PC-9 (cell line): Measurements from ENCODE around the gene ZNF593OS. TPM values are rescaled to one million over a fixed set of nuclear protein-coding genes. Genes with fewer than 3 reads are reported as not detected.

Experiments
- BruUV-seq: library from RNA; stranded (reverse); fragments of 400-500 nt; replicated peaks from 2 replicates; lab custom pipeline; 2021; lab: Mats Ljungman, UMichigan
- CTCF ChIA-PET: fragments of 300-600 bp; sonication (Branson Sonifier 250); formaldehyde crosslinking; loops from one replicate; lab custom pipeline; 2022; ENCODE audit warnings: antibody characterized with exemption; lab: Charles Lee
- POLR2A ChIA-PET: fragments of 300-600 bp; sonication (Branson Sonifier 250); formaldehyde crosslinking; loops from one replicate; lab custom pipeline; 2022; ENCODE audit warnings: antibody characterized with exemption; ENCODE audit not compliant: unreplicated experiment; lab: Charles Lee
- DNase-seq, 2 experiments: peaks; one replicate each; pipeline versions ENCODE4 v3.0.0 to v3.0.0-alpha.2; 2015 to 2022; ENCODE audit warnings: mixed read lengths in 1 of 2
- H2AFZ ChIP-seq: fragments of 200-600 bp; sonication (generic); 2 replicates; pipeline ENCODE4 v1.8.1; 2017; ENCODE audit warnings: antibody characterized with exemption
- H3F3A ChIP-seq: fragments of 200-600 bp; sonication (generic); 2 replicates; pipeline ENCODE4 v1.8.1; 2017; ENCODE audit warnings: antibody characterized with exemption, mild to moderate bottlenecking, low read depth; ENCODE audit not compliant: insufficient read depth
- H3K27ac ChIP-seq: fragments of 200-600 bp; sonication (generic); 2 replicates; pipeline ENCODE4 v1.6.1; 2016; ENCODE audit warnings: mixed run types
- H3K27me3 ChIP-seq: fragments of 200-600 bp; sonication (generic); 2 replicates; pipeline ENCODE4 v1.6.1; 2016; ENCODE audit warnings: low read depth, mixed run types; ENCODE audit not compliant: insufficient read depth
- H3K36me3 ChIP-seq: fragments of 200-600 bp; sonication (generic); 2 replicates; pipeline ENCODE4 v1.6.1; 2016; ENCODE audit warnings: low read depth, mixed run types
- H3K4me1 ChIP-seq: fragments of 200-600 bp; sonication (generic); replicated peaks from 2 replicates; pipeline ENCODE4 v1.6.1; 2016; ENCODE audit warnings: mixed run types; ENCODE audit not compliant: insufficient read depth
- H3K4me2 ChIP-seq: fragments of 200-600 bp; sonication (generic); 2 replicates; pipeline ENCODE4 v1.6.1; 2017; ENCODE audit warnings: mixed run types
- H3K4me3 ChIP-seq: fragments of 200-600 bp; sonication (generic); 2 replicates; pipeline ENCODE4 v1.6.1; 2016; ENCODE audit warnings: mixed run types
- H3K79me2 ChIP-seq: fragments of 200-600 bp; sonication (generic); 2 replicates; pipeline ENCODE4 v1.6.1; 2017; ENCODE audit warnings: low read depth, mixed run types
- H3K9me2 ChIP-seq: fragments of 200-600 bp; sonication (generic); 2 replicates; pipeline ENCODE4 v1.8.1; 2017; ENCODE audit warnings: mild to moderate bottlenecking; ENCODE audit not compliant: insufficient read depth
- H3K9me3 ChIP-seq: fragments of 200-600 bp; sonication (generic); 2 replicates; pipeline ENCODE4 v1.8.1; 2016; ENCODE audit warnings: low read depth; ENCODE audit not compliant: insufficient read depth
- H4K20me1 ChIP-seq: fragments of 200-600 bp; sonication (generic); 2 replicates; pipeline ENCODE4 v1.8.1; 2017; ENCODE audit not compliant: insufficient read depth
- EZH2 ChIP-seq: fragments of 200-600 bp; sonication (generic); IDR thresholded peaks from 2 replicates; pipeline ENCODE4 v1.8.0; 2017; ENCODE audit warnings: antibody characterized with exemption, low read depth
- intact Hi-C: fragments of 100-400 bp; cut with micrococcal nuclease; formaldehyde crosslinking; loops from one replicate; pipeline ENCODE4 v1.10.0; 2022; ENCODE audit not compliant: unreplicated experiment
- total RNA-seq: library from RNA; stranded (reverse); gene quantifications from 2 replicates; pipeline ENCODE4 v1.2.3, GENCODE V29; 2021
- TF ChIP-seq, protein P1 (sequence below): fragments of 200-600 bp; sonication (generic); conservative IDR thresholded peaks from 2 replicates; pipeline ENCODE4 v1.6.1; 2017; ENCODE audit warnings: mixed run types, antibody characterized with exemption, mild to moderate bottlenecking, moderate library complexity

The ZNF593OS gene
- total RNA-seq, 1 experiment from 2014 or later: not detected

DNA sequence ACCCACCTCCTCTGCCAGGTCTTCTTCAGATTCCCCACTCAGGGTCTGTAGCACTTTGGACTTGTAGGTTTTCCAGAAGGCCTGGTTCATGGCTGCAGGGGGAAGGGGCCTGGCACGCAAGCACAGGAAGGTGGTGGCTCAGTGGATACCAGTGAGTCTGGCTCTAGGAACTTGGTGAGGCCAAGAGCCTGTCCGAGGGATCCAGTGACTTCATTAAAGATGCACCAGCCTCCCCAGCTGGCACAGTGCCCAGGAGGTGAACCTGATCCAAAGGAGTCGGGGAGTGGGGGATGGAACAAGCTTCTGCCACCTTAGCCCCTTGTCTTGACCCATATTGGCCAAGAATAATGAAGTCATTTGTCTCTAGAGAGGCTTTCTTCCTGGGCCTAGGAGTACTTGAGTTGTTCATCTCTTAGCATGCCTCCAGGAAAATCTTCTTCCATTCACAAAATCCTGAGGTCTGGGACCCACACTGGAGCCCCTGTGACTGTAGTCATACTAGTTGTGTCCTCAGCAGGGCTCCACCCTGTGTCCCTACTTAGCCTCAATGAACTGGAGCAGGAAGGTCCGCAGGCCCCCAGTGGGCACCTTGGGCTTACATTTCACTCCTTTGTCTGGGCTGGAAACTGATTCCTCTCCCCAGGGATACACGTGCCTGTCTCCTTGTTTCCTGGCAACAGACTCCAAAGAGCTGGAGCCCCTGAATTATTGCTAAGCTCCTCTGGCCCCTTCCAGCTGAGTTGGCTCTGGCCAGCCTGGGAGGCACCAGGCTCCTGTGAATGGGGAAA is 3.0 kb downstream of the ZNF593OS start, which contains the start of gene C1orf232:
Gene C1orf232 (minus strand): TSS at position 554 of the 788 bp plus-strand sequence. CDS start 464 bp downstream, at position 90.
- TF ChIP-seq, protein P1, sequence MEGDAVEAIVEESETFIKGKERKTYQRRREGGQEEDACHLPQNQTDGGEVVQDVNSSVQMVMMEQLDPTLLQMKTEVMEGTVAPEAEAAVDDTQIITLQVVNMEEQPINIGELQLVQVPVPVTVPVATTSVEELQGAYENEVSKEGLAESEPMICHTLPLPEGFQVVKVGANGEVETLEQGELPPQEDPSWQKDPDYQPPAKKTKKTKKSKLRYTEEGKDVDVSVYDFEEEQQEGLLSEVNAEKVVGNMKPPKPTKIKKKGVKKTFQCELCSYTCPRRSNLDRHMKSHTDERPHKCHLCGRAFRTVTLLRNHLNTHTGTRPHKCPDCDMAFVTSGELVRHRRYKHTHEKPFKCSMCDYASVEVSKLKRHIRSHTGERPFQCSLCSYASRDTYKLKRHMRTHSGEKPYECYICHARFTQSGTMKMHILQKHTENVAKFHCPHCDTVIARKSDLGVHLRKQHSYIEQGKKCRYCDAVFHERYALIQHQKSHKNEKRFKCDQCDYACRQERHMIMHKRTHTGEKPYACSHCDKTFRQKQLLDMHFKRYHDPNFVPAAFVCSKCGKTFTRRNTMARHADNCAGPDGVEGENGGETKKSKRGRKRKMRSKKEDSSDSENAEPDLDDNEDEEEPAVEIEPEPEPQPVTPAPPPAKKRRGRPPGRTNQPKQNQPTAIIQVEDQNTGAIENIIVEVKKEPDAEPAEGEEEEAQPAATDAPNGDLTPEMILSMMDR: no peak
- no peak for TF ChIP-seq EZH2
- Histone ChIP-seq H4K20me1 (no peaks in the 10 kb centered on the region), H2AFZ (peak within 1 kb of the TSS; percentile 95), H3K27me3 (no peaks in the 10 kb centered on the region), H3K36me3 (no peaks in the 10 kb centered on the region), H3K9me2 (no peaks in the 10 kb centered on the region), H3K9me3 (no peaks in the 10 kb centered on the region), H3K27ac (no peak within 1 kb of the TSS), H3K4me3 (peak within 1 kb of the TSS; percentile 99), H3K4me1 (peaks cover 10% of the 10 kb centered on the region; the same call in 1 of the 2 replicates), H3F3A (0 out of 2 replicates have a peak, but pooled peaks cover 2% of the 10 kb centered on the region), H3K4me2 (peak within 1 kb of the TSS; percentile 96), H3K79me2 (peaks cover 16% of the 10 kb centered on the region)
- DNase-seq: no peak
- intact Hi-C loops: loop anchor here (10.0 kb wide), 1 partner anchor 274 kb away; no protein-coding TSS in a partner anchor
- POLR2A ChIA-PET: no interaction called here
- BruUV-seq: no TSS peak
- CTCF ChIA-PET: interaction anchor here (1.0 kb wide), 1 partner anchor 153 kb away, joined by 3 read pairs; no protein-coding TSS in a partner anchor

DNA sequence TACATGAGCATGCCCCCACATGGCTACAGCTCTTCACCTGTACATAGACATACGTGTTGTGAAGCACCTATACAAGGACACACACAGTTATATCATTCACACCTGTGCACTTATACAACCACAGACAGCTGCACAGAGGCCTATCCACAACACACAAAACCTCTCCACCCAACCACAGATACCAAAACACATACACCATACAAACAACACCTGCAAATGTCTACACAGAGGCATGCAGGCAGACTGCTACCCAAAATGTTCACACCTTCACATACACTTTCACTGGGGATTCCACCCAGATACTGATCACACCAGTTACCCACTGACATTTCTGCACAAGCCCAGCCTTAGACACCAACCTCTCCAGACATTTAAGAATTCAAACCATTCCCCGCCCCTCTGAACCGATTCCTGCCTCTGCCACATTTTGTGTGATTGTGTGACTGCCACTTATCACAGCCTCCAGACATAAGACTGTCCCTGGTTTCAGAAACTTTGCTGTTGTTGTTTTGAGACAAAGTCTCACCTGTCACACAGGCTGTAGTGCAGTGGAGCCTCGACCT is 4.8 kb downstream of the ZNF593OS start:
- Histone ChIP-seq H3K9me2 (no peaks in the 10 kb centered on the region), H3K4me1 (peaks cover 10% of the 10 kb centered on the region; the same call in 1 of the 2 replicates), H3K4me2 (no peak overlapping the region), H2AFZ (no peak overlapping the region), H3K27me3 (peaks cover 9% of the 10 kb centered on the region), H4K20me1 (no peaks in the 10 kb centered on the region), H3F3A (no peaks in the 10 kb centered on the region; the same call in 1 of the 2 replicates), H3K4me3 (no peak overlapping the region), H3K9me3 (no peaks in the 10 kb centered on the region), H3K79me2 (peaks cover 16% of the 10 kb centered on the region), H3K27ac (no peak overlapping the region), H3K36me3 (no peaks in the 10 kb centered on the region)
- intact Hi-C loops: loop anchor here (10.0 kb wide), 1 partner anchor 272 kb away; no protein-coding TSS in a partner anchor
- CTCF ChIA-PET: no interaction called here
- no TSS peak for BruUV-seq
- POLR2A ChIA-PET: no interaction called here
- no peak for TF ChIP-seq EZH2
- TF ChIP-seq, protein P1: no peak
- no peak for DNase-seq
